NCI-H128 (cell line): Measurements from ENCODE around the gene WFDC9.
"Not testable (repeated sequence)": the region's sequence is repeated elsewhere in the genome, so short reads cannot be mapped to it uniquely, and the experiment has no call there.

Experiments
- DNase-seq: peaks from one replicate; lab custom pipeline; 2025; ENCODE audit not compliant: unreplicated experiment; lab: John Stamatoyannopoulos, UW

The WFDC9 gene

GRCh38 chr20:45631184-45631583, at the start of gene WFDC9:
Gene WFDC9 (minus strand): TSS chr20:45631284. CDS start chr20:45610181, 21,103 bp downstream.
- DNase-seq = no peak

- DNase-seq = no peak
These were observed 48.6 kb upstream of the WFDC9 start for GRCh38 chr20:45679650-45680049.

DNA sequence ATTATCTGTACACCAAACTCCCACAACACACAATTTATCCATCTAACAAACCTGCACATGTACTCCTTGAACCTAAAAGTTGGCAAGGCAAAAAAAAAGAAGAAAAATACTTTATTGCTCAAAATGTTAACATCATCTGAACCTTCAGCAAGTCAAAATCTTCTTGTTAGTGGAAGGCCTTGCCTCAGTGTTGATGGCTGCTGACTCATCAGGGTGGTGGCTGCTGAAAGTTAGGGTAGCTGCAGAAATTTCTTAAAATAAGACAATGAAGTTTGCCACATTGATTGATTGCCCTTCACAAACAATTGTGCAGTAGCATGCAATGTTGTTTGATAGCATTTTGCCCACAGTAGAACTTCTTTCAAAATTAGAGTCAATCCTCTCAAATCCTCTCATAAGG, 41.7 kb upstream of the WFDC9 start:
- no peak for DNase-seq

DNA sequence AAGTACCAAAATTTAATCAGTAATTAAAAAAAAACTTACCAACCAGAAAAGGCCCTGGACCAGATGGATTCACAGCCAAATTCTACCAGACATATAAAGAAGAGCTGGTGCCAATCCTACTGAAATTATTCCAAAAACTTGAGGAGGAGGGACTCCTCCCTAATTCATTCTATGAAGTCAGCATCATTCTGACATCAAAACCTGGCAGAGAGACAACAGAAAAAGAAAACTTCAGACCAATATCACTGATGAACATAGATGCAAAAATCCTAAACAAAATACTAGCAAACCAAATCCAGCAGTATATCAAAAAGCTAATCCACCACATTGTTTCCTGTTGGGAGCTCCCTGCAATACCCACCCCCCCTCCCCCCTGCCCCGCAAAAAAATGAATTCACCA, 39.1 kb upstream of the WFDC9 start, which contains the start of gene WFDC11:
Gene WFDC11 (minus strand): TSS at position 101 of the 400 bp plus-strand sequence. CDS start 19,639 bp downstream, outside the sequence.
- no peak for DNase-seq

- not testable (repeated sequence) for DNase-seq
These were observed 26.0 kb upstream of the WFDC9 start for GRCh38 chr20:45657038-45657437.

DNA sequence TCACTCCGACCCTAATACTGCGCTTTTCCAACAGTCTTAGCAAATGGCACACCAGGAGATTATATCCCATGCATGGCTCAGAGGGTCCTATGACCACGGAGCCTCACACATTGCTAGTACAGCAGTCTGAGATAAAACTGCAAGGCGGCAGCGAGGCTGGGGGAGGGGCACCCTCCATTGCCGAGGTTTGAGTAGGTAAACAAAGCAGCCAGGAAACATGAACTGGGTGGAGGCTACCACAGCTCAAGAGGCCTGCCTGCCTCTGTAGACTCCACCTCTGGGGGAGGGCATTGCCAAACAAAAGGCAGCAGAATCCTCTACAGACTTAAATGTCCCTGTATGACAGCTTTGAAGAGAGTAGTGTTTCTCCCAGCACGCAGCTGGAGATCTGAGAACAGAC, 20.6 kb upstream of the WFDC9 start:
- DNase-seq = not testable (repeated sequence)

DNA sequence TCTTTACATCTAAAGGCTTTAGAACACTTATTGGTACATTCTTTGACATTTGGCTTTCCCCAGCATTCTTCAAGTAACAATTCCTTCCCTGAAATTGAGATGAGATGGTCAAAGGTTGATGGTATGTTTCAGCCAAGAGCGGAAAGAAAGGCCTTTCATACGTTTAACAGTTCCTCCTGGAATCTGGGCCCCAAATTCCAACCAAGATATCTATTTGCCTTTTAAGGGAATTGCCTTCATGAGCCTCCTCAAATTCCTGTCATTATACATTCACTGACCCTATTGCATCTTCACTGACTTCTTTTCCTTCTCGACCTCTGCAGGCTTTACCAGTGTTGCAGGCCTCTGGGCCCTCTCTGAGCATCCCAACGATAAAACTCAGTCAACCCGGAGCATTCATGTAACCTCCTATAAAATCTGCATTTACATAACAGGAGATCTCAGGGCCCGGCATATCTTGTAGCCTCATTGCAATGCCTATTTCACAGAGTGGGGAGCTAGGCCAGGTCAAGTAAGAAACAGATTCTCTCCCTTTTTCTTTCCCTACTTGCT, 18.3 kb upstream of the WFDC9 start:
- no peak for DNase-seq

GRCh38 chr20:45647441-45648050, 16.5 kb upstream of the WFDC9 start:
- no peak for DNase-seq

DNA sequence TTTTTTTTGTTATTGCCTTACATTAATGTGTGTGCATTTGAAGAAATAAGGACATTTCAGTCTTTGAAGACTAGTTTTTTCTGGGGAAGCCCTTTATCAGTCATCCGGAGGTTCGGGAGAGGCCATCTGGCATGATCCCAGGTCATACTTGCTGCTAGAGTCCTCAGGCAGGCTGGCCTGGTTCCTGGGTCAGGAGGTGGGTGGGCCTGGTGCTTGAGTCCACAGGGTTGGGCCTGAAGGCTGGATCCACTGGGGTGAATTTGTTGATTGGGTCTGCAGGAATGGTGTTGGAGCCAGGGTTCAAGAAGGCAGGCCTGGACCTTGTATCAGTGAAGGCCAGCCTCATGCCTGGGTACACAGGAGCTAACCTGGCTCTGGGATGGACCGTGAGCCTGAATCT, 15.8 kb upstream of the WFDC9 start:
- no peak for DNase-seq

DNA sequence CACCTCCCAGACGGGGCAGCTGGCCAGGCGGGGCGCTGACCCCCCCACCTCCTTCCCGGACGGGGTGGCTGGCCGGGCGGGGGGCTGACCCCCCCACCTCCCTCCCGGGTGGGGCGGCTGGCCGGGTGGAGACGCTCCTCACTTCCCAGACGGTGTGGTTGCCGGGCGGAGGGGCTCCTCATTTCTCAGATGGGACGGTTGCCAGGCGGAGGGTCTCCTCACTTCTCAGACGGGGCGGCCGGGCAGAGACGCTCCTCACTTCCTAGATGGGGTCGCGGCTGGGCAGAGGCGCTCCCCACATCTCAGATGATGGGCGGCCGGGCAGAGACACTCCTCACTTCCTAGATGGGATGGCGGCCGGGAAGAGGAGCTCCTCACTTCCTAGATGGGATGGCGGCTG, 14.8 kb upstream of the WFDC9 start:
- not testable (repeated sequence) for DNase-seq

GRCh38 chr20:45641076-45641475, 10.0 kb upstream of the WFDC9 start:
- DNase-seq = not testable (repeated sequence)

GRCh38 chr20:45639687-45640086, 8.6 kb upstream of the WFDC9 start:
- DNase-seq = no peak

- no peak for DNase-seq
These were observed 5.4 kb upstream of the WFDC9 start for GRCh38 chr20:45636513-45636912.

DNA sequence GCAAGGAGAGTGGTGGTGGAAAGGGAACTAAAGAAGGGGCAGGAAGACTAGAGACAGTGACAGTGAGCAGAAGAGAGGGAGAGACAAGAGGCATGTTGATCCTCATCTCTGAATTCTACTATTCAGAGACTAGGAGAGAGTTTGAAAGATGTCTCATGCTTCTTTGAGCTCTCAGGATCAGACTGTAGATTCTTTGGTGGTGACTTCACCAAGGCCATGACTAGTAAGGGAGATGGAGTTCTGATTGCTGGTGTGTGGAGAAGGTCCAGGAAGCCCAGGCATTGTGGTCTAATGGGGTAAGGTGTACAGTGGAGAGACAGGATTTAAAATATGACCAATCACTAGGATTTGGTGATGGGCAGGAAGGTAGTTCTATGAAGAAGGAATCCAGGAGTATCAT, 713 bp downstream of the WFDC9 start:
- DNase-seq = no peak

- DNase-seq = no peak
These were observed 1.5 kb downstream of the WFDC9 start, which contains the start of gene WFDC10A for GRCh38 chr20:45629496-45630100. Gene WFDC10A (plus strand): TSS chr20:45629739. CDS start chr20:45629814, 75 bp downstream.

- DNase-seq = no peak
These were observed 4.5 kb downstream of the WFDC9 start for GRCh38 chr20:45626540-45626939.

- no peak for DNase-seq
These were observed 9.5 kb downstream of the WFDC9 start for GRCh38 chr20:45621593-45621992.

DNA sequence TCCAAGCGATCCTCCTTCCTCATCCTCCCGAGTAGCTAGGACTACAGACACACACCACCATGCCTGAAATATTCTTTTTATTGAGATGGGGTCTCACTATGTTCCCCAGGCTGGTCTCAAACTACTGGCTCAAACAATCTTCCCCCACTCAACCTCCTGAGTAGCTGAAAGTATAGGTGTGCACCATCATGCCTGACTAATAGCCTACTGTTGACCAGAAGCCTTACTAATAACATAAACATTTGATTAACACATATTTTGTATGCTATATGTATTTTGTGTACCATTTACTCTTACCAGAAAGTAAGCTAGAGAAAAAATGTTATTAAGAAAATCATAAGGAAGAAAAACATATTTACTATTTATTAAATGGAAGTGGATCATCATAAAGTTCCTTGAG, 13.5 kb downstream of the WFDC9 start:
- no peak for DNase-seq

GRCh38 chr20:45612314-45612713, 18.8 kb downstream of the WFDC9 start:
- no peak for DNase-seq

- DNase-seq = no peak
These were observed 20.0 kb downstream of the WFDC9 start for GRCh38 chr20:45611054-45611453.

GRCh38 chr20:45607810-45608209, 23.3 kb downstream of the WFDC9 start:
- DNase-seq = no peak

GRCh38 chr20:45595235-45595634, 35.8 kb downstream of the WFDC9 start:
- DNase-seq = no peak
